SK-MEL-5 (cell line): ENCODE data around the gene FTSJ1. TPM values are rescaled to one million over a fixed set of nuclear protein-coding genes. Genes with fewer than 3 reads are reported as not detected.

Source experiments
- DNase-seq: peaks from one replicate; pipeline ENCODE4 v3.0.0-alpha.2; 2016; ENCODE audit warnings: low read depth, low spot score
- in situ Hi-C: cut with HindIII; loops from 2 replicates; pipeline ENCODE4 v1.10.0; 2016; ENCODE audit warnings: low sequenced_read_pairs, high pct_unique_total_duplicates, low pct_unique_long_range_greater_than_20kb
- total RNA-seq: library from RNA; depleted of rRNA; stranded (reverse); fragments of >200 nt; shearing (Covaris generic); gene quantifications from 2 replicates; pipeline ENCODE4 v1.2.3, GENCODE V29; 2014

FTSJ1 gene
- total RNA-seq, 1 experiment from 2014 or later = 39.2 TPM

DNA sequence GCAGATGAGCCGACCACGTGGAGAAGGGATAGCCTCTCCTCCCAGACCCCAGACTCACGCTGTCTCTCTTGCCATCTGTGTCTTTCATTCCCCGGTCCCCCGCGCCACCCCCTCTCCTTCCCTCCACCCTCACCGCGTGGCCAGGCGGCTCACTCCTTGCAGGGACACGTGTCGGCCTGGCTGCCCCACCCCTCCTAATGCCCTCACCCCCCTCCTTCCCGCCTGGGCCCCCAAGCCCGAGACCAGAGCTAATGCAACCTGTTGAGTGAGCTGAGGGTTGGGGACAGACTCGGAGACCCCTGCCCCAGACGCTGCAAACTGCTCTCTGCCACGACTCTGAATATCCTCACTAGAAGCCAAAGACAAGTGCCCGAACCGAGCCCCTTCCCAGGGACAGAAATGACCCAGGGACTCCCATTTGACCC is 7.7 kb upstream of the FTSJ1 start:
- DNase-seq = no peak
- in situ Hi-C loops = no loop called here

GRCh38 chrX:48468693-48469691 is 7.0 kb upstream of the FTSJ1 start:
- in situ Hi-C loops = no loop called here
- no peak for DNase-seq

GRCh38 chrX:48470110-48470832 is 5.7 kb upstream of the FTSJ1 start, which contains the start of gene SLC38A5:
Gene SLC38A5 (minus strand): TSS chrX:48470260. CDS start chrX:48467924, 2,336 bp downstream.
- in situ Hi-C loops = no loop called here

GRCh38 chrX:48470833-48471118 is 5.2 kb upstream of the FTSJ1 start:
- DNase-seq = no peak
- in situ Hi-C loops = no loop called here

More at GRCh38 chrX:48470110-48470832, 5.7 kb upstream of the FTSJ1 start, which contains the start of gene SLC38A5:
- DNase-seq = no peak

GRCh38 chrX:48471504-48471903 is 4.5 kb upstream of the FTSJ1 start:
- in situ Hi-C loops = no loop called here

GRCh38 chrX:48472225-48472624 is 3.8 kb upstream of the FTSJ1 start:
- in situ Hi-C loops = no loop called here

More at GRCh38 chrX:48471504-48471903, 4.5 kb upstream of the FTSJ1 start:
- DNase-seq = no peak

DNA sequence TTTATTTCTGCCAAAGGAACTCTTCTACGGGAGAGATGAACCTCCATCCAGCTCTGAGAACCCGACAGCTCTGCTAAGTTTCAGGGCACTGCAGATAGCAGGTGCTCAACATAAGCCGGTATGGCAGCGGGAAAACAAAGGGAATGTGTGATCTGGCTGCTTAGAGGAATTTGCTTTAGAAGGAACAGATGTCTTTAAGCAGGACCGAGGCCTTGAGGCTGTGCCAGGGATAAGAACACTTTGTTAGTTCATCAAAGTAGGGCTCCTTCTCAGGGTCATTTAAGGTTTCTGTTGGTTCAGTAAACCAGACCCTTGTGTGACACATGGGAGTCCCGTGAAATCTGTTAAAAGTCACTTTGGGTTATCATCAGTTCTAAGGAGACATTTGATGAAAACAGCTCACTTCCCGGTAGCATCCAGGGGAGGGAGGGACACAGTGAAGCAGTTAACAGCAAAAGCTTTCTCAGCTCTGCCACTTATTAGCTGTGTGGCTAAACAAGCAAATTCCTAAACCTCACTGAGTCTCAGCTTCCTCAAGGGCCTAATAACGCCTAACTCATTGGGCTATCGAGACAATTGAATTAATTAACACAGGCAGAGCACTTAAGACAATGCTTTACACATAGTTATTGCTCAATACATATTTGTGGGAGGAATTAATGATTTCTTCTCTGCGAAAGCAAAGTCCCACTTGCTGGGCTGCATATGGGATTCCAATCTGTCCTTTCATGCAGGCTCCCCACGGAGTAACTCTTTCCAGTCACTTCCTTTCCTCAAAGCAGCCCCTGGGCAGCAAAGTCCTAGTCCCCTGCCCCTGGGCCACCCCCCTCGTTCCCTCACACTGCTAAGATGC is 2.9 kb upstream of the FTSJ1 start:
- in situ Hi-C loops = no loop called here
- DNase-seq = peak; percentile 13

More at GRCh38 chrX:48472225-48472624, 3.8 kb upstream of the FTSJ1 start:
- DNase-seq = no peak

GRCh38 chrX:48473704-48473990 is 2.4 kb upstream of the FTSJ1 start:
- no peak for DNase-seq
- in situ Hi-C loops = no loop called here

- in situ Hi-C loops = no loop called here
- DNase-seq = peak; percentile 22
Observed at GRCh38 chrX:48474127-48474526, 1.9 kb upstream of the FTSJ1 start.

DNA sequence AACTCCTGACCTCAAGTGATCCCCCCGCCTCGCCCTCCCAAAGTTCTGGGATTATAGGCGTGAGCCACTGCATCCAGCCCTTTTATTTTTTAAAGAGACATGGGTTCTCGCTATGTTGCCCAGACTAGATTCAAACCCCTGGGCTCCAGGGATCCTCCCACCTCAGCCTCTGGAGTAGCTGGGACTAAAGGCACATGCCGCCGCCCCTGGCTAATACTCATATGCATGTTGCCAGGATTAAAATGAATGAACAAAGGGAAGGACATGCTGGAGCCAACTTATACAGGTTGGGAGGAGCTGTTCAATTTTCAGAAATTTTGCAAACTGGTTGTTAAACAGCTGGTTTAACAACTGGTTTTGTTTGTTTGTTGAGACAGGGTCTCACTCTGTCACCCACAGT is 1.4 kb upstream of the FTSJ1 start:
- peak; percentile 10 for DNase-seq
- in situ Hi-C loops = no loop called here

DNA sequence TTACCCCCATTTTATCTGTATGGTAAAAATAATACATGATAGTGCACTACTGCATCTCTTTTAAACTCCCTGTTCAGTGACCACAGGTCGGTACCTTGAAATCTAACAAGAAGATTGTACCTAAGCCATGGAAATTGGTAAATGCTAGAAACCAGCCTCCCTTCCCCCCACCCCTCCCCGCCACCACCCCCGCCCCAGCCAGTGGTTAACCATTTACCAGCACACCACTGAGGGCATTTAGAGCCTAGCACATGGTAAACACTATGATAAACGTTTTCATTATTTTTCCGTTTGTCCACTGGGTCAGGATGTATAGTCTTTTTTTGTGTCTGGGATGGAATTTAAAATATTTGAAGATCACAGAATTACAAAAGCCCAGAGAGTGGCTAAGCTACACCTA is 703 bp upstream of the FTSJ1 start:
- no peak for DNase-seq
- in situ Hi-C loops = no loop called here

DNA sequence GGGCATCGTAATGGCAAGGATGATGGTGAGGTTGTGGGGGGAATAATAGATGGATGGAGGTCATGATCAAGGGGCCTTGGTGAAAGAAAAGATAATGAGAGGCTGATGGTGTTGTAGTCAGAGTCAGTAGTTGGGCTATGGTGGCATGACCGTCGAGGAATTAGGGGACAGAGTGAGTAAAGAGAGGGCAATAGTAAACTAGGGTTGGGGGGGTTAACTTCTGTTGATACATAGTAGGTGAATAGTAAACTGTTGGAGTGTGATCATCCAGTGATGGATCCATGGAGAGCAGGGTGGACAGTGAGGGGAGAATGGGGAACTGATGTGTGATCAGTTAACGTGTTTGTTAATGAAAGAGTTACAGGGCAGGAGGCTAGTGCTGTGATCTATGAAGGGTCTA is 920 bp downstream of the FTSJ1 start:
- in situ Hi-C loops = no loop called here
- no peak for DNase-seq

GRCh38 chrX:48477960-48478755 is 2.2 kb downstream of the FTSJ1 start:
- no peak for DNase-seq
- in situ Hi-C loops = no loop called here

- DNase-seq = no peak
- in situ Hi-C loops = no loop called here
Observed at GRCh38 chrX:48478806-48479205, 2.8 kb downstream of the FTSJ1 start.

- in situ Hi-C loops = no loop called here
- DNase-seq = no peak
Observed at GRCh38 chrX:48480142-48480541, 4.1 kb downstream of the FTSJ1 start.

DNA sequence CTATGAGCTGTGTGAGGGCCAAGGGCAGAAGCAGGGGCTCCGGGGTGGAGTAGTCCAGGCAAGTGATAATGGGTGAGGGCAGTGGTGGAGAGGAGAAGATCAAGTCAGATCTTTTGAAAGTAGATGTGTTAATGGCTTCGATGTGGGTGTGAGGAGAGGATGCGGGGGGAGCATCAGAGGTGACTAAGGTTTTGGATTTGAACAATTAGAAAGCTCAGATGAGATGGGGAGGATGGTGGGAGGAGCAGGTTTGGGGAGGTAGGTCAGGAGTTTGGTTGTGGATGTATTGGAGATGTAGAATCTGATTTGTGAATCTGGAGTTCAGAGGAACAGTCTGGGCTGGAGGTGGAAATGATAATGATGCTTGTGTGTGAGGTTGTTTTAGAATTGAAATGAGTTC is 4.6 kb downstream of the FTSJ1 start:
- in situ Hi-C loops = no loop called here
- DNase-seq = no peak

DNA sequence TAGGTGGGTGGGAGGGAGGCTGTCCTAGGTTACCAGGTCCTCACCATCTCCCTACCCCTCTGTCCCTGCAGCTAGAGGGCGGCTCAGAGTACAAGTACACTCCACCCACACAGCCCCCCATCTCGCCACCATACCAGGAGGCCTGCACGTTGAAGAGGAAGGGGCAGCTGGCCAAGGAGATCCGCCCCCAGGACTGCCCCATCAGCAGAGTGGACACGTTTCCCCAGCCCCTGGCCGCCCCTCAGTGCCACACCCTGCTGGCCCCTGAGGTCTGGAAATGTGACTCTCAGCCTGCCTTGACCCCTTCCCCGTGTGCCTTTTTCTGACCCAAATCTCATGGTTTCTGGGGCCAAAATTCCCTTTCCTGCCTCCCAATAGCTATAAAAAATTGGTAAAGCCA is 6.5 kb downstream of the FTSJ1 start:
- in situ Hi-C loops = no loop called here
- no peak for DNase-seq
